ENCODE measurements around the gene ZNF213. TPM values are rescaled to one million over a fixed set of nuclear protein-coding genes. Genes with fewer than 3 reads are reported as not detected.

ZNF213 gene
- polyA plus RNA-seq, 3 donors, result 1.5 to 2.6 (median 1.8) TPM

DNA sequence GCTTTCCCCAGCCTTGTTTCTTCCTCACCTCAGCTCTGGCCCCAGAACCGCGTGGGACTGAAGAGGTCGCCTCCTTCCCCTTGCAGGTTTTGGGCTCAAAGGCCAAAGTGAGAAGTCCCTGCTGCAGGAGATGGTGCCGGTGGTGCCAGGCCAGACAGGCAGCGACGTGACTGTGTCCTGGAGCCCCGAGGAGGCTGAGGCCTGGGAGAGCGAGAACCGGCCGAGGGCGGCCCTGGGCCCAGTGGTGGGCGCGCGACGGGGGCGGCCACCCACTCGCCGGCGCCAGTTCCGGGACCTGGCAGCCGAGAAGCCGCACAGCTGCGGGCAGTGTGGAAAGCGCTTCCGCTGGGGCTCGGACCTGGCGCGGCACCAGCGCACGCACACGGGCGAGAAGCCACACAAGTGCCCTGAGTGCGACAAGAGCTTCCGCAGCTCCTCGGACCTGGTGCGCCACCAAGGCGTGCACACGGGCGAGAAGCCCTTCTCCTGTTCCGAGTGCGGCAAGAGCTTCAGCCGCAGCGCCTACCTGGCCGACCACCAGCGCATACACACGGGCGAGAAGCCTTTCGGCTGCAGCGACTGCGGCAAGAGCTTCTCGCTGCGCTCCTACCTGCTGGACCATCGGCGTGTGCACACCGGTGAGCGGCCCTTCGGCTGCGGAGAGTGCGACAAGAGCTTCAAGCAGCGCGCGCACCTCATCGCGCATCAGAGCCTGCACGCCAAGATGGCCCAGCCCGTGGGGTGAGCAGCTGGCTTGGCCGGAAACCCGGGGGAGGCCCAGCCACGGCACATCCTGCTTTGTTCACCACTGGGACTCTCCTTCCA is 6.0 kb downstream of the ZNF213 start:
- Mint-ChIP-seq H3K4me3 (no peak overlapping the region), H3K36me3 (peaks cover 47 to 63% of the 10 kb centered on the region in 2 donors), H3K27ac (no peak overlapping the region), H3K27me3 (ENCODE audit: low read depth in 3 of 3) (peaks cover 2 to 9% (median 9%) of the 10 kb centered on the region in 3 donors), H3K4me1 (peaks cover 7% of the 10 kb centered on the region), H3K9me3 (no peaks in the 10 kb centered on the region)
- no peak overlapping the region for H3K4me2 ChIP-seq (replicated peaks; ENCODE audit: extremely low read depth, low read length, poor library complexity, severe bottlenecking)
- intact Hi-C loops (cut with micrococcal nuclease), result no loop called here
- H3K79me2 ChIP-seq (ENCODE audit: insufficient read depth, low read length), result peaks cover 10% of the 10 kb centered on the region
- no peak overlapping the region for H3K27ac ChIP-seq (ENCODE audit: low read depth in 1 of 2, low read length in 2 of 2)
- no peak overlapping the region for H3K9ac ChIP-seq (ENCODE audit: insufficient read depth, low read length, poor library complexity, severe bottlenecking)
- no peaks in the 10 kb centered on the region for H3K9me3 ChIP-seq (replicated peaks in 1 of 2; ENCODE audit: control insufficient read depth in 1 of 2, insufficient read depth in 1 of 2, low read length in 2 of 2)
- H3K4me3 ChIP-seq (replicated peaks in 1 of 3; ENCODE audit: low read depth in 2 of 3, low read length in 3 of 3), result no peak overlapping the region
- peaks cover 4 to 5% of the 10 kb centered on the region in 2 donors for H3K4me1 ChIP-seq (ENCODE audit: control insufficient read depth in 1 of 2, insufficient read depth in 2 of 2, low read length in 2 of 2)
- peaks cover 42 to 64% of the 10 kb centered on the region in 2 donors for H3K36me3 ChIP-seq (replicated peaks in 1 of 2; ENCODE audit: control insufficient read depth in 1 of 2, insufficient read depth in 2 of 2, low read length in 2 of 2)
- no peaks in the 10 kb centered on the region for H3K27me3 ChIP-seq (ENCODE audit: control insufficient read depth in 2 of 2, insufficient read depth in 2 of 2, low read length in 2 of 2)
- TF ChIP-seq, protein P1, sequence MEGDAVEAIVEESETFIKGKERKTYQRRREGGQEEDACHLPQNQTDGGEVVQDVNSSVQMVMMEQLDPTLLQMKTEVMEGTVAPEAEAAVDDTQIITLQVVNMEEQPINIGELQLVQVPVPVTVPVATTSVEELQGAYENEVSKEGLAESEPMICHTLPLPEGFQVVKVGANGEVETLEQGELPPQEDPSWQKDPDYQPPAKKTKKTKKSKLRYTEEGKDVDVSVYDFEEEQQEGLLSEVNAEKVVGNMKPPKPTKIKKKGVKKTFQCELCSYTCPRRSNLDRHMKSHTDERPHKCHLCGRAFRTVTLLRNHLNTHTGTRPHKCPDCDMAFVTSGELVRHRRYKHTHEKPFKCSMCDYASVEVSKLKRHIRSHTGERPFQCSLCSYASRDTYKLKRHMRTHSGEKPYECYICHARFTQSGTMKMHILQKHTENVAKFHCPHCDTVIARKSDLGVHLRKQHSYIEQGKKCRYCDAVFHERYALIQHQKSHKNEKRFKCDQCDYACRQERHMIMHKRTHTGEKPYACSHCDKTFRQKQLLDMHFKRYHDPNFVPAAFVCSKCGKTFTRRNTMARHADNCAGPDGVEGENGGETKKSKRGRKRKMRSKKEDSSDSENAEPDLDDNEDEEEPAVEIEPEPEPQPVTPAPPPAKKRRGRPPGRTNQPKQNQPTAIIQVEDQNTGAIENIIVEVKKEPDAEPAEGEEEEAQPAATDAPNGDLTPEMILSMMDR (IDR thresholded peaks at IDR 0.05), result no peak
- 96% methylated on average over 68 of the region's 69 CpGs for WGBS (ENCODE audit: insufficient coverage)
- H2AFZ ChIP-seq (ENCODE audit: insufficient read depth, low read depth, low read length, poor library complexity, severe bottlenecking), result no peak overlapping the region
- H4K20me1 ChIP-seq (ENCODE audit: insufficient read depth, low read length), result peaks cover 4% of the 10 kb centered on the region
- DNase-seq, result no peak

DNA sequence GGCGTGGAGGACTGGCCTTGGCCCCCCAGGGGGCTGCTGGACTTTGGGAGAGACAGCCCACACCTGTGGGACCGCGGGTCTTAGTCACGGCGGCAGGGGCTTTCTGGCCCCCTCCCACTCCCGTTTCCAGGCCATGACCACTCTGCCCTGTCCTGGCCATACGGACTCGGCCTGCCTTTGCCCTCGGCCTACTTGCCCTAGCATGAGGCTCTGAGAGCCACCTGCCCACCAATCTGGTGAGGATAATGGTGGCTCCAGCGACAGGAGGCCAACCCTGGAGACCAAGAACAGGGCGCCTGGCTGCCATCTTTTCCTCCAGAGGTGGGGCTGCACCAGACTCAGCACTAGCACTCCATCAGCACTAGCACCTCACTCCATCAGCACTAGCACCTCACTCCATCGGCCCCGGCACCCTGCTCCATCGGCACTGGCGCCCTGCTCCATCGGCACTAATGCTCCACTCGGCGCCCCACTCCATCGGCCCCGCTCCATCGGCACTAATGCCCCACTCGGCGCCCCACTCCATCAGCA is 7.0 kb downstream of the ZNF213 start:
- Mint-ChIP-seq H3K27ac (no peak overlapping the region), H3K36me3 (peaks cover 47 to 63% of the 10 kb centered on the region in 2 donors), H3K4me3 (no peak overlapping the region), H3K4me1 (peaks cover 1% of the 10 kb centered on the region), H3K9me3 (no peaks in the 10 kb centered on the region), H3K27me3 (ENCODE audit: low read depth in 3 of 3) (peaks cover 2 to 9% (median 8%) of the 10 kb centered on the region in 3 donors)
- Histone ChIP-seq H4K20me1 (ENCODE audit: insufficient read depth, low read length) (peaks cover 4% of the 10 kb centered on the region), H3K79me2 (ENCODE audit: insufficient read depth, low read length) (peaks cover 4% of the 10 kb centered on the region), H3K36me3 (replicated peaks in 1 of 2; ENCODE audit: control insufficient read depth in 1 of 2, insufficient read depth in 2 of 2, low read length in 2 of 2) (peaks cover 42 to 64% of the 10 kb centered on the region in 2 donors), H2AFZ (ENCODE audit: insufficient read depth, low read depth, low read length, poor library complexity, severe bottlenecking) (no peak overlapping the region), H3K4me3 (replicated peaks in 1 of 3; ENCODE audit: low read depth in 2 of 3, low read length in 3 of 3) (no peak overlapping the region), H3K27ac (ENCODE audit: low read depth in 1 of 2, low read length in 2 of 2) (no peak overlapping the region), H3K4me2 (replicated peaks; ENCODE audit: extremely low read depth, low read length, poor library complexity, severe bottlenecking) (no peak overlapping the region), H3K27me3 (ENCODE audit: control insufficient read depth in 2 of 2, insufficient read depth in 2 of 2, low read length in 2 of 2) (no peaks in the 10 kb centered on the region), H3K9ac (ENCODE audit: insufficient read depth, low read length, poor library complexity, severe bottlenecking) (no peak overlapping the region), H3K9me3 (replicated peaks in 1 of 2; ENCODE audit: control insufficient read depth in 1 of 2, insufficient read depth in 1 of 2, low read length in 2 of 2) (no peaks in the 10 kb centered on the region), H3K4me1 (ENCODE audit: control insufficient read depth in 1 of 2, insufficient read depth in 2 of 2, low read length in 2 of 2) (no peaks in the 10 kb centered on the region)
- TF ChIP-seq, protein P1 (IDR thresholded peaks at IDR 0.05), result no peak
- intact Hi-C loops (cut with micrococcal nuclease), result no loop called here
- no peak for DNase-seq
- WGBS (ENCODE audit: insufficient coverage), result 97% methylated on average over 19 of the region's 23 CpGs

Data from CD14-positive monocyte (primary cell).